A549 (cell line): ENCODE measurements around the gene UHMK1. TPM values are rescaled to one million over a fixed set of nuclear protein-coding genes. Genes with fewer than 3 reads are reported as not detected.

Experiments used
- ATAC-seq, 2 experiments: fragments of 200-7000 bp in 1 of 2; fragments of >200 bp in 1 of 2; cut with Nextera tagmentation in 1 of 2; cut with Tn5 transposase in 1 of 2; 3 replicates each; pipeline versions ENCODE4 v1.8.0 to v1.9.1; 2018 to 2020; ENCODE audit warnings: mild to moderate bottlenecking in 1 of 2, moderate library complexity in 1 of 2
- CTCF ChIA-PET: fragments of 300-600 bp; sonication (Branson Sonifier 250); formaldehyde crosslinking; extraction: SDS; loops from one replicate; lab custom pipeline; 2021; ENCODE audit warnings: antibody characterized with exemption, inconsistent platforms; lab: Yijun Ruan, JAX
- POLR2A ChIA-PET: fragments of 350-600 bp; formaldehyde crosslinking; extraction: SDS; loops from one replicate; lab custom pipeline; 2021; ENCODE audit warnings: antibody characterized with exemption, inconsistent platforms; lab: Yijun Ruan, JAX
- DNase-seq, 2 experiments: peaks; one replicate each; pipeline versions ENCODE4 v3.0.0 to v3.0.0-alpha.2; 2011 to 2016; ENCODE audit warnings: low read depth in 1 of 2, low spot score in 1 of 2
- FAIRE-seq: peaks from 2 replicates; lab custom pipeline; 2011; peaks lifted over from hg19 to GRCh38; lab: Jason Lieb, UNC
- H3K27ac ChIP-seq, 2 experiments: fragments of >200 bp; sonication (Bioruptor Twin); formaldehyde crosslinking; 3 replicates each; pipeline ENCODE4 v1.5.1; 2016 to 2017
- H3K4me1 ChIP-seq: fragments of >200 bp; sonication (Bioruptor Twin); formaldehyde crosslinking; 3 replicates; pipeline ENCODE4 v1.6.1; 2016
- H3K4me2 ChIP-seq: fragments of >200 bp; sonication (Bioruptor Twin); formaldehyde crosslinking; 3 replicates; pipeline ENCODE4 v1.6.1; 2016
- H3K4me3 ChIP-seq: fragments of >200 bp; sonication (Bioruptor Twin); formaldehyde crosslinking; 3 replicates; pipeline ENCODE4 v1.5.1; 2016
- H3K9me3 ChIP-seq: fragments of >200 bp; sonication (Bioruptor Twin); formaldehyde crosslinking; 3 replicates; pipeline ENCODE4 v1.6.1; 2016
- CEBPB ChIP-seq, 2 experiments: fragments of >200 bp in 1 of 2; sonication (Bioruptor Twin) in 1 of 2; formaldehyde crosslinking in 1 of 2; IDR thresholded peaks; 2 replicates each; pipeline ENCODE4 v1.6.1; 2012 to 2016
- EHF ChIP-seq: fragments of 250-450 bp; sonication (Bioruptor Pico); IDR thresholded peaks from 2 replicates; pipeline ENCODE4 v1.5.0; 2020; ENCODE audit warnings: mild to moderate bottlenecking
- ESRRA ChIP-seq: fragments of 150-350 bp; IDR thresholded peaks from 2 replicates; pipeline ENCODE4 v1.6.1; 2014; ENCODE audit warnings: mild to moderate bottlenecking, low read length, borderline replicate concordance
- FOSL2 ChIP-seq, 2 experiments: fragments of 450-650 bp in 1 of 2; fragments of >200 bp in 1 of 2; sonication (Bioruptor Twin) in 1 of 2; formaldehyde crosslinking; IDR thresholded peaks; 2 replicates each; pipeline versions ENCODE4 v1.5.0 to v1.6.1; 2016 to 2020; ENCODE audit warnings: mild to moderate bottlenecking in 1 of 2, moderate library complexity in 1 of 2
- FOXS1 ChIP-seq: fragments of 250-450 bp; sonication (Bioruptor Pico); IDR thresholded peaks from 2 replicates; pipeline ENCODE4 v1.5.0; 2020; ENCODE audit warnings: mild to moderate bottlenecking, moderate library complexity
- HDAC2 ChIP-seq: fragments of 200-600 bp; sonication (generic); IDR thresholded peaks from 2 replicates; pipeline ENCODE4 v1.6.1; 2016
- HMGXB4 ChIP-seq: fragments of 250-450 bp; sonication (Bioruptor Pico); IDR thresholded peaks from 2 replicates; pipeline ENCODE4 v1.5.0; 2021; ENCODE audit warnings: mild to moderate bottlenecking, moderate library complexity, borderline replicate concordance
- HOXA7 ChIP-seq: fragments of 250-450 bp; sonication (Bioruptor Pico); IDR thresholded peaks from 2 replicates; pipeline ENCODE4 v1.5.0; 2020; ENCODE audit warnings: mild to moderate bottlenecking, moderate library complexity
- JUN ChIP-seq, 2 experiments: fragments of >200 bp; sonication (Bioruptor Twin); formaldehyde crosslinking; IDR thresholded peaks; 2 replicates in 1 of 2; 3 replicates in 1 of 2; pipeline ENCODE4 v1.6.1; 2016 to 2017
- JUNB ChIP-seq: fragments of >200 bp; sonication (Bioruptor Twin); formaldehyde crosslinking; IDR thresholded peaks from 2 replicates; pipeline ENCODE4 v1.6.1; 2016
- KDM1A ChIP-seq: fragments of 200-600 bp; sonication (generic); IDR thresholded peaks from 2 replicates; pipeline ENCODE4 v1.6.1; 2016; ENCODE audit warnings: low read depth, mild to moderate bottlenecking
- KDM5A ChIP-seq: fragments of 200-600 bp; sonication (generic); IDR thresholded peaks from 2 replicates; pipeline ENCODE4 v1.6.1; 2016; ENCODE audit warnings: antibody characterized with exemption, mild to moderate bottlenecking
- MAFK ChIP-seq: fragments of 450-650 bp; IDR thresholded peaks from 2 replicates; pipeline ENCODE4 v1.6.1; 2014; ENCODE audit not compliant: partially characterized antibody
- MAX ChIP-seq: IDR thresholded peaks from 2 replicates; pipeline ENCODE4 v1.6.1; 2012
- NR3C1 ChIP-seq: fragments of >200 bp; sonication (Bioruptor Twin); formaldehyde crosslinking; IDR thresholded peaks from 3 replicates; pipeline ENCODE4 v1.6.1; 2017
- POLR2A ChIP-seq: IDR thresholded peaks from 2 replicates; pipeline ENCODE4 v1.6.1; 2012; ENCODE audit warnings: mild to moderate bottlenecking, low read length
- POLR2AphosphoS2 ChIP-seq: conservative IDR thresholded peaks from 2 replicates; pipeline ENCODE4 v1.6.1; 2012; ENCODE audit warnings: low read length, improper control_type of control experiment, inconsistent platforms
- RAD21 ChIP-seq, 2 experiments: fragments of >200 bp in 1 of 2; sonication (Bioruptor Twin) in 1 of 2; formaldehyde crosslinking in 1 of 2; IDR thresholded peaks in 1 of 2; conservative IDR thresholded peaks in 1 of 2; 2 replicates in 1 of 2; 3 replicates in 1 of 2; pipeline ENCODE4 v1.6.1; 2012 to 2018; ENCODE audit warnings: inconsistent platforms in 1 of 2
- RARB ChIP-seq: fragments of 250-450 bp; sonication (Bioruptor Pico); IDR thresholded peaks from 2 replicates; pipeline ENCODE4 v1.8.0; 2021; ENCODE audit warnings: mild to moderate bottlenecking, moderate library complexity
- RCOR1 ChIP-seq: fragments of 150-350 bp; IDR thresholded peaks from 2 replicates; pipeline ENCODE4 v1.6.1; 2014; ENCODE audit warnings: antibody characterized with exemption, low read length, low read depth
- RFX5 ChIP-seq: fragments of 450-650 bp; IDR thresholded peaks from 2 replicates; pipeline ENCODE4 v1.7.1; 2014; ENCODE audit warnings: antibody characterized with exemption, mild to moderate bottlenecking, moderate library complexity
- RNF2 ChIP-seq: fragments of 200-600 bp; sonication (generic); IDR thresholded peaks from 2 replicates; pipeline ENCODE4 v1.6.1; 2016; ENCODE audit warnings: low read depth, mild to moderate bottlenecking, antibody characterized with exemption, moderate library complexity, borderline replicate concordance
- SREBF2 ChIP-seq: fragments of 450-650 bp; IDR thresholded peaks from 2 replicates; pipeline ENCODE4 v1.6.1; 2014; ENCODE audit warnings: mild to moderate bottlenecking, moderate library complexity
- ZC3H11A ChIP-seq: fragments of 450-650 bp; IDR thresholded peaks from 2 replicates; pipeline ENCODE4 v1.6.1; 2014; ENCODE audit warnings: antibody characterized with exemption, mild to moderate bottlenecking
- ZNF302 ChIP-seq: fragments of 250-450 bp; sonication (Bioruptor Pico); IDR thresholded peaks from 2 replicates; pipeline ENCODE4 v1.9.0; 2021; ENCODE audit warnings: inconsistent platforms, mild to moderate bottlenecking, moderate library complexity
- WGBS: methylation state at CpG from one replicate; pipeline ENCODE4 v1.1.6; 2017; ENCODE audit errors: missing lambda C conversion rate; 5-methylcytosine and 5-hydroxymethylcytosine counted together
- polyA plus RNA-seq, 4 experiments: library from polyadenylated mRNA; depleted of rRNA in 3 of 4; stranded (reverse); fragments of >200 nt; fragmentation: RNase III in 1 of 4; extraction: RNeasy Plus Mini Kit Qiagen cat#74134 plus additional on column Dnase treatment in 1 of 4; gene quantifications; 2 replicates in 3 of 4; 3 replicates in 1 of 4; pipeline ENCODE4 v1.2.3, GENCODE V29; 2011 to 2017
- TF ChIP-seq, protein P1 (sequence below): fragments of >200 bp; sonication (Bioruptor Twin); formaldehyde crosslinking; IDR thresholded peaks from 3 replicates; pipeline ENCODE4 v1.5.1; 2016
- TF ChIP-seq, protein P2 (sequence below): IDR thresholded peaks from 2 replicates; pipeline ENCODE4 v1.6.1; 2012; ENCODE audit warnings: low read depth, borderline replicate concordance

UHMK1 gene
- polyA plus RNA-seq, 2 of the 4 experiments (the other 2 are of a cell fraction): 21.0 to 42.2 TPM

- DNase-seq (no peak), FAIRE-seq (no peak), ATAC-seq (no peak)
- TF ChIP-seq, protein P1, sequence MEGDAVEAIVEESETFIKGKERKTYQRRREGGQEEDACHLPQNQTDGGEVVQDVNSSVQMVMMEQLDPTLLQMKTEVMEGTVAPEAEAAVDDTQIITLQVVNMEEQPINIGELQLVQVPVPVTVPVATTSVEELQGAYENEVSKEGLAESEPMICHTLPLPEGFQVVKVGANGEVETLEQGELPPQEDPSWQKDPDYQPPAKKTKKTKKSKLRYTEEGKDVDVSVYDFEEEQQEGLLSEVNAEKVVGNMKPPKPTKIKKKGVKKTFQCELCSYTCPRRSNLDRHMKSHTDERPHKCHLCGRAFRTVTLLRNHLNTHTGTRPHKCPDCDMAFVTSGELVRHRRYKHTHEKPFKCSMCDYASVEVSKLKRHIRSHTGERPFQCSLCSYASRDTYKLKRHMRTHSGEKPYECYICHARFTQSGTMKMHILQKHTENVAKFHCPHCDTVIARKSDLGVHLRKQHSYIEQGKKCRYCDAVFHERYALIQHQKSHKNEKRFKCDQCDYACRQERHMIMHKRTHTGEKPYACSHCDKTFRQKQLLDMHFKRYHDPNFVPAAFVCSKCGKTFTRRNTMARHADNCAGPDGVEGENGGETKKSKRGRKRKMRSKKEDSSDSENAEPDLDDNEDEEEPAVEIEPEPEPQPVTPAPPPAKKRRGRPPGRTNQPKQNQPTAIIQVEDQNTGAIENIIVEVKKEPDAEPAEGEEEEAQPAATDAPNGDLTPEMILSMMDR: no peak
- TF ChIP-seq MAFK: no peak
- no peak for TF ChIP-seq ESRRA
- TF ChIP-seq KDM1A: no peak
- no peak for TF ChIP-seq MAX
- no peak for TF ChIP-seq EHF (CRISPR knock-in tag)
- TF ChIP-seq, protein P2, sequence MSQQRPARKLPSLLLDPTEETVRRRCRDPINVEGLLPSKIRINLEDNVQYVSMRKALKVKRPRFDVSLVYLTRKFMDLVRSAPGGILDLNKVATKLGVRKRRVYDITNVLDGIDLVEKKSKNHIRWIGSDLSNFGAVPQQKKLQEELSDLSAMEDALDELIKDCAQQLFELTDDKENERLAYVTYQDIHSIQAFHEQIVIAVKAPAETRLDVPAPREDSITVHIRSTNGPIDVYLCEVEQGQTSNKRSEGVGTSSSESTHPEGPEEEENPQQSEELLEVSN: no peak
- TF ChIP-seq JUN (IDR thresholded peaks at IDR 0.05): no peak
- TF ChIP-seq RARB (CRISPR knock-in tag): no peak
- TF ChIP-seq JUNB: no peak
- TF ChIP-seq POLR2AphosphoS2: no peak
- TF ChIP-seq NR3C1: no peak
- no peak for TF ChIP-seq FOSL2 (IDR thresholded peaks at IDR 0.05)
- no peak for TF ChIP-seq FOSL2 (CRISPR knock-in tag; IDR thresholded peaks at IDR 0.05)
- ChIA-PET POLR2A (no interaction called here), CTCF (no interaction called here)
- Histone ChIP-seq H3K9me3 (no peaks in the 10 kb centered on the region), H3K27ac (no peak overlapping the region), H3K4me2 (no peak overlapping the region), H3K4me3 (no peak overlapping the region), H3K4me1 (no peaks in the 10 kb centered on the region)
- 85% methylated on average over 8 of the region's 8 CpGs for WGBS
Observed at GRCh38 chr1:162552684-162553252, 55.1 kb downstream of the UHMK1 start.

DNA sequence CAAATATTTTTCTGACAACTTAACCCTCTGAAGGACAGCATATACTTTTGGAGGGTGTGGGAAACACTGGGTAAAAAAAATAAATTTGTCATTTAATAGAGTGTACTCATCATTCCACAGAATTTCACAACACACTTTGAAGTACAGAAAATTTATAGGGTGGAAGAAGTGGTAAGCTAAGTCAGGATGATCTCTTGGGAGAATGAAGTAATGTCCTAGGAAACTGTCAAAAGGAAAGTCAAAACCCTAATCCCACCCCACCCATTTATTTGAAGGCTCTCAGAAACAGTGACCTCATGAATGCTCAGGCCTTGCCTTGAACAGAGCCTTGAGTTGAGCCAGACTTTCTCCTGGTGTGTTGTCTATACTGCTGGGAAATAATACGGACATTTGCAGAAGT lies 56.6 kb downstream of the UHMK1 start:
- no peak for ATAC-seq

DNA sequence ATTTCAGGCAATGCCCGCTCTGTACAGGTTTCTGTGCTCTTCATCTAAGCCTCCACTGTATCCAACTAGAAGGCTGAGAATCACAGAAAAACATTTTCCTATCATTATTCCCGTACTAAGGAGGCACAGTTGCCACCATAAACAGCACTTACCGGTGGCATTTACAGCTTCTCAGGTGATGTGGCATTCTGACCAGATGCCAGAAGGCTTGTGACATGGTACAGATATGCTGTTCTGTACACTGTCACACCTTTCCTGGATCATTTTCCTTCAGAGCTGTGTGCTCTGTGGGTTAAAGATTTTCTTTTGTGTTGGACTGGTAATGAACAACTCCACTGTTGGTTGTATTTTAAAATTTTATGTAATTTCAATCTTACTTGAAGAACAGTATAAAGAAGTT lies 59.9 kb downstream of the UHMK1 start:
- POLR2A ChIA-PET: no interaction called here
- Histone ChIP-seq H3K4me2 (no peak overlapping the region), H3K4me1 (peaks cover 6% of the 10 kb centered on the region; the same call in 2 of the 3 replicates), H3K4me3 (no peak overlapping the region), H3K9me3 (no peaks in the 10 kb centered on the region), H3K27ac (no peak overlapping the region)
- DNase-seq: no peak
- CTCF ChIA-PET: no interaction called here
- 48% methylated on average over 3 of the region's 3 CpGs for WGBS
- FAIRE-seq: no peak
- TF ChIP-seq ZC3H11A (no peak), HOXA7 (CRISPR knock-in tag) (no peak), ZNF302 (CRISPR knock-in tag) (no peak), RFX5 (no peak), FOXS1 (CRISPR knock-in tag) (no peak), EHF (CRISPR knock-in tag) (no peak), HMGXB4 (no peak), KDM5A (no peak), RNF2 (no peak), CEBPB (IDR thresholded peaks at IDR 0.05) (no peak), ESRRA (no peak), JUNB (no peak), MAFK (no peak), POLR2A (no peak), HDAC2 (no peak), RCOR1 (no peak)
- no peak for ATAC-seq

More for the DNA sequence above, 56.6 kb downstream of the UHMK1 start:
- TF ChIP-seq SREBF2 (no peak), POLR2A (no peak), RAD21 (conservative IDR thresholded peaks at IDR 0.05 in 1 of 2, IDR thresholded peaks at IDR 0.05 in 1 of 2) (no peak)
- TF ChIP-seq, all 56 proteins: peak for 0
- ChIA-PET CTCF (no interaction called here), POLR2A (no interaction called here)
- H3K4me3 ChIP-seq: no peak overlapping the region
- DNase-seq (no peak), FAIRE-seq (no peak)
- no peak overlapping the region for H3K27ac ChIP-seq
- H3K4me1 ChIP-seq: no peaks in the 10 kb centered on the region
- 100% methylated on average over 1 of the region's 1 CpG for WGBS
- no peaks in the 10 kb centered on the region for H3K9me3 ChIP-seq
- no peak overlapping the region for H3K4me2 ChIP-seq
